K562 (cell line): ENCODE measurements around the gene KIFC3. TPM values are rescaled to one million over a fixed set of nuclear protein-coding genes. Genes with fewer than 3 reads are reported as not detected.

Experiments used
- DMBX1 ChIP-seq: fragments of 250-450 bp; sonication (Bioruptor Pico); IDR thresholded peaks from 2 replicates; pipeline ENCODE4 v1.8.0; 2022; ENCODE audit warnings: inconsistent platforms, mild to moderate bottlenecking, moderate library complexity, borderline replicate concordance
- ETV5 ChIP-seq: sonication (generic); formaldehyde crosslinking; IDR thresholded peaks from 2 replicates; pipeline ENCODE4 v1.4.0; 2020; ENCODE audit warnings: low read depth, mild to moderate bottlenecking, missing genetic modification reagents
- HIVEP1 ChIP-seq: fragments of 250-450 bp; sonication (Bioruptor Pico); IDR thresholded peaks from 2 replicates; pipeline ENCODE4 v1.4.0; 2020; ENCODE audit warnings: mild to moderate bottlenecking
- HMG20B ChIP-seq: fragments of 250-450 bp; sonication (Bioruptor Pico); IDR thresholded peaks from 2 replicates; pipeline ENCODE4 v1.5.0; 2021; ENCODE audit warnings: mild to moderate bottlenecking
- KLF1 ChIP-seq: fragments of 450-650 bp; IDR thresholded peaks from 2 replicates; pipeline ENCODE4 v1.6.1; 2016; ENCODE audit warnings: missing genetic modification characterization, missing compliant biosample characterization
- LARP7 ChIP-seq: fragments of 450-650 bp; IDR thresholded peaks from 2 replicates; pipeline ENCODE4 v1.6.1; 2016
- MLX ChIP-seq, 2 experiments: fragments of 450-650 bp in 1 of 2; sonication (generic) in 1 of 2; formaldehyde crosslinking; conservative IDR thresholded peaks; 2 replicates each; pipeline versions ENCODE4 v1.4.0 to v1.8.1; 2020 to 2022; ENCODE audit warnings: mild to moderate bottlenecking in 1 of 2, missing genetic modification reagents in 1 of 2
- NFXL1 ChIP-seq: fragments of 450-650 bp; formaldehyde crosslinking; IDR thresholded peaks from 2 replicates; pipeline ENCODE4 v1.4.0; 2021; ENCODE audit warnings: mild to moderate bottlenecking
- NR0B1 ChIP-seq: fragments of 450-650 bp; IDR thresholded peaks from one replicate; pipeline ENCODE4 v1.6.1; 2018; ENCODE audit warnings: mild to moderate bottlenecking, moderate library complexity; ENCODE audit not compliant: partially characterized antibody
- NR3C1 ChIP-seq: sonication (generic); formaldehyde crosslinking; IDR thresholded peaks from 2 replicates; pipeline ENCODE4 v1.8.1; 2022; ENCODE audit warnings: missing genetic modification reagents
- OTX1 ChIP-seq: fragments of 450-650 bp; formaldehyde crosslinking; IDR thresholded peaks from 2 replicates; pipeline ENCODE4 v1.4.0; 2022; ENCODE audit warnings: mild to moderate bottlenecking
- SAFB2 ChIP-seq: fragments of 200-400 bp; formaldehyde crosslinking; IDR thresholded peaks from 2 replicates; pipeline ENCODE4 v1.6.1; 2018; ENCODE audit warnings: borderline replicate concordance, low read length, low read depth, moderate library complexity; ENCODE audit not compliant: severe bottlenecking
- SMAD3 ChIP-seq: fragments of 450-650 bp; formaldehyde crosslinking; conservative IDR thresholded peaks from 2 replicates; pipeline ENCODE4 v1.4.0; 2020; ENCODE audit warnings: mild to moderate bottlenecking
- STAT5A ChIP-seq: IDR thresholded peaks from 2 replicates; pipeline ENCODE4 v1.6.1; 2012; ENCODE audit warnings: low read length, inconsistent platforms, borderline replicate concordance
- TBP ChIP-seq: optimal IDR thresholded peaks from 2 replicates; pipeline ENCODE3; 2011; ENCODE audit warnings: low read depth, low read length, improper control_type of control experiment
- TEAD1 ChIP-seq, 2 experiments: fragments of 450-650 bp in 1 of 2; sonication (generic) in 1 of 2; formaldehyde crosslinking; IDR thresholded peaks; 2 replicates each; pipeline versions ENCODE4 v1.4.0 to v1.8.0; 2020 to 2022; ENCODE audit warnings: mild to moderate bottlenecking in 2 of 2, missing genetic modification reagents in 1 of 2
- UBTF ChIP-seq, 2 experiments: IDR thresholded peaks; 2 replicates each; pipeline ENCODE4 v1.6.1; 2012; ENCODE audit warnings: improper control_type of control experiment in 2 of 2, low read depth in 2 of 2, low read length in 2 of 2, borderline replicate concordance in 1 of 2
- ZC3H11A ChIP-seq: IDR thresholded peaks from 2 replicates; pipeline ENCODE4 v1.6.1; 2012; ENCODE audit warnings: low read depth, low read length, improper control_type of control experiment
- ZFX ChIP-seq: sonication (generic); formaldehyde crosslinking; IDR thresholded peaks from 2 replicates; pipeline ENCODE4 v1.8.0; 2022; ENCODE audit warnings: mild to moderate bottlenecking, missing genetic modification reagents, moderate library complexity
- ZNF217 ChIP-seq: sonication (generic); formaldehyde crosslinking; IDR thresholded peaks from 2 replicates; pipeline ENCODE4 v1.8.0; 2022; ENCODE audit warnings: mild to moderate bottlenecking, missing genetic modification reagents
- ZNF239 ChIP-seq: fragments of 250-450 bp; sonication (Bioruptor Pico); IDR thresholded peaks from 2 replicates; pipeline ENCODE4 v1.4.0; 2020; ENCODE audit warnings: mild to moderate bottlenecking
- ZNF79 ChIP-seq: fragments of 250-450 bp; sonication (Bioruptor Pico); IDR thresholded peaks from 2 replicates; pipeline ENCODE4 v1.4.0; 2020; ENCODE audit warnings: low read depth, mild to moderate bottlenecking, moderate library complexity
- polyA plus RNA-seq, 8 experiments: library from polyadenylated mRNA; depleted of rRNA in 4 of 8; stranded (reverse) in 5 of 8; unstranded in 3 of 8; fragments of >200 nt; fragmentation: Nextera tagmentation in 2 of 8; fragmentation: Illumina TruSeq in 1 of 8; extraction: Ambion mirVana in 2 of 8; extraction: Trizol in 1 of 8; gene quantifications; 2 replicates each; pipeline versions ENCODE4 v1.2.1 to v1.2.3, GENCODE V29; 2011 to 2014; ENCODE audit warnings: inconsistent platforms in 1 of 8, missing spikeins in 1 of 8
- total RNA-seq, 7 experiments: library from RNA; depleted of rRNA in 6 of 7; stranded (reverse); fragments of >200 nt in 6 of 7; fragmentation: Illumina TruSeq in 2 of 7; extraction: Trizol in 2 of 7; gene quantifications; 2 replicates each; pipeline versions ENCODE4 v1.2.1 to v1.2.3, GENCODE V29; 2011 to 2021; ENCODE audit warnings: low replicate concordance in 1 of 7

The KIFC3 gene
- total and polyA plus RNA-seq, 9 of the 15 experiments (the other 6 are each of a cell fraction or from before 2014, with no cell fraction given) = 0.23 to 105 (median 26.2) TPM

GRCh38 chr16:57800200-57801097 lies 1.8 kb downstream of the KIFC3 start (continued):
- no peak for TF ChIP-seq TBP
- TF ChIP-seq ZC3H11A = no peak
- TF ChIP-seq ZNF79 (CRISPR knock-in tag) = no peak
- no peak for TF ChIP-seq HIVEP1
- TF ChIP-seq ETV5 (CRISPR knock-in tag) = peak; percentile 88
- TF ChIP-seq STAT5A = no peak
- no peak for TF ChIP-seq OTX1 (CRISPR knock-in tag)
- TF ChIP-seq LARP7 = no peak
- no peak for TF ChIP-seq NR0B1
- no peak for TF ChIP-seq ZFX (CRISPR knock-in tag)
- TF ChIP-seq UBTF (IDR thresholded peaks at IDR 0.05; ENCODE audit: borderline replicate concordance in 1 of 2, low read depth in 2 of 2, low read length in 2 of 2) = 0 out of 4 replicates have a peak, but pooled peaks of 1 of the 2 experiments have one; percentile 63
- no peak for TF ChIP-seq HMG20B (CRISPR knock-in tag)
- TF ChIP-seq TEAD1 (CRISPR knock-in tag; IDR thresholded peaks at IDR 0.05) = no peak
- no peak for TF ChIP-seq NFXL1
- no peak for TF ChIP-seq SAFB2
- TF ChIP-seq KLF1 (tag) = no peak
- TF ChIP-seq ZNF239 (CRISPR knock-in tag) = no peak
- no peak for TF ChIP-seq SMAD3 (CRISPR knock-in tag)
- no peak for TF ChIP-seq NR3C1 (CRISPR knock-in tag)
- no peak for TF ChIP-seq ZNF217 (CRISPR knock-in tag)
- TF ChIP-seq MLX (CRISPR knock-in tag; conservative IDR thresholded peaks at IDR 0.05) = no peak
- no peak; the same call in 1 of the 2 replicates for TF ChIP-seq DMBX1
